HG03025 (cell line): Measurements from ENCODE around the gene TFRC.
"Not testable (repeated sequence)": the region's sequence is repeated elsewhere in the genome, so short reads cannot be mapped to it uniquely, and the experiment has no call there.

Source experiments
- ATAC-seq: cut with Tn5 transposase; IDR thresholded peaks from one replicate; pipeline ENCODE4 v1.9.1; 2021; ENCODE audit warnings: mild to moderate bottlenecking, moderate library complexity; ENCODE audit not compliant: unreplicated experiment, low FRiP score

The TFRC gene

DNA sequence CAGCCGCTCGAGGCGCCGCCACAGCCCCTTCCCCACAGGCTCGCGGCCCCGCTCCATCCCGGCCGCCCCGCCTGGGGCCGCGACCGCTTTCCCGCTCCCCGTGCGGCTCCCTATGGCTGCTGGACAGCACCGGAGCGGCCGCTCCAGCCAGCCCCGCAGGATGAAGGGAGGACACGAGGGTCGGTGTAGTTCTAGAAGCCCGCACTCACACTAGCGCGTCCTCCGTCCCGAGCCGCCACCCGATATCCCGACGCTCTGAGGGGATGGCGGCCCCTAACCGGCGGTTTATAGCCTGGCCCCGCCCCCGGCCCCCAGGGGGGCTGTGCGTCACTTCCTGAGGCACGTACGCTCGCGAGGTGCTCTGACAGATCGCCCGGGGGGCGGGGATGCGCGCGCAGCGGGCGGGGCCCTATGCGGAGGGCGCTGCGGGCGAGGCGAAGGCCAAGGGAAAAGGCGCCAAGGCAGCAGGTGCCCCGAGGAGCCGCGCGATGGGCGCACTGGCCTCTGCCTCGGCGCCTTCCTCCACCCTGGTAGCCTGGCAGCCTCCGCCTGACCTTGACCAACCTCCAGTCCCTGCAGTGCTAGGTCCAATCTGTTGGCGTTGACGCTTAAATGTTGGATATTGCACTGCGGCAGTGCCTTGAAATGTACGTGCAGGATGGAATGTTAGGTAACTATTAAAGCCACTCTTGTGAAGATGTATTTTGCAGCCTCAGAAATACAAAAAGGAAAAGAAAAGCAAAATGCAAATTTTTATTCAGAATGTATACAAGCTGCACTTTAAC lies at the start of gene TFRC:
Gene TFRC (minus strand): TSS at position 257 of the 785 bp plus-strand sequence. CDS start 4,991 bp downstream, outside the sequence.
- peak; percentile 80 for ATAC-seq

GRCh38 chr3:196128172-196128843 lies 46.4 kb upstream of the TFRC start:
- ATAC-seq = no peak

DNA sequence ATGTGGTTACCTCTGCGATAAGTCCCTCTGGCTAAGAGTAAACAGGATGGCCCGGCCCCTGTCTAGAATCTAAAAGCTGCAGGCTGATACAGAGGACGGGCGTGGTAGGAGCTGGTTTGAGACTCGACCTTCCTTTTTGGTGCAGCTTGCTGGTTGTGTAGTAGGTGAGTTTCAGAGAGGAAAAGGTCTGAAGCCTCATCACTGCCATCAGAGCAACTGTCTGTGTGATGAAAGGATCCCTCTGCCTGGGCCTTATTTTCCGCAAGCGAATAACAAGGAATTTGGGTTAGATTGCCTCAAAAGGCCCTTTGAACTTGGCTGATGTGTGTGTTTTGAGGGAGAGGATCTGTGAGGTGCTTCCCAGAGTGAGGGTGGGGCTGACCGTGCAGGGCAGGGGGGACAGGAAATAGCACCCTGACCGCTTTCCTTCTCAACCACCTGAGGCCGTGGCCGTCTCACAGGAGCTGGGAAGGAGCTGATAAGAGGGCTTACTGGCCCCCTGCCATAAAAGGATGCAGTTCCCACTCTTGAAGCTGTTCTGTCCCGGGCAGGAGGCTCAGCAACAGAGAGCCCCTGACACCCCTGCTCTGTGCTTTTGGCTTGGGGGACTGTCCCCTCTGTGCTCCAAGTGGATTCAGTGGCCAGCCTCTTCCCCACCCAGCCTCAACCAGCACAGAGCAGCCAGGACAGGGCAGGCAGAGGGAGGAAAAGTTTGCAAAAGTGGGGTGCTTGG lies 45.6 kb upstream of the TFRC start:
- no peak for ATAC-seq

DNA sequence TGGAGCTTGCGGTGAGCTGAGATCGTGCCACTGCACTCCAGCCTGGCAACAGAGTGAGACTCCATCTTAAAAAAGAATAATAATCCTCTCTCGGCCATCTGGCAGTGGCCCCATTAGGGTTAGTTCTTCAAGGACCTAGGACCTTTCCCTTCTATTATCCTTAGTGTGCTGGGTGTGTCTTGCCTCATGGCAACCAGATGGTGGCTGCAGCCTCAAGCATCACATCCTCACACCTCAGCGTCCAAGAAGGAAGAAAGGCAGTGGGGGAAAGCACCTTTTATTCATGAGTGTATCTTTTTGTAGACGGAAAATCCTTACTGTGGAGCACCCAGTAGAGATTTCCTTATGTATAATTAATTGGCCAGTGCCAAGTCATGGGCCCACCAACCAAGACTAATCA lies 42.7 kb upstream of the TFRC start:
- no peak for ATAC-seq

GRCh38 chr3:196122688-196123046 lies 40.8 kb upstream of the TFRC start:
- no peak for ATAC-seq

GRCh38 chr3:196122021-196122687 lies 40.3 kb upstream of the TFRC start:
- no peak for ATAC-seq

GRCh38 chr3:196121066-196121465 lies 39.2 kb upstream of the TFRC start:
- ATAC-seq = no peak

GRCh38 chr3:196120291-196120951 lies 38.5 kb upstream of the TFRC start:
- no peak for ATAC-seq

DNA sequence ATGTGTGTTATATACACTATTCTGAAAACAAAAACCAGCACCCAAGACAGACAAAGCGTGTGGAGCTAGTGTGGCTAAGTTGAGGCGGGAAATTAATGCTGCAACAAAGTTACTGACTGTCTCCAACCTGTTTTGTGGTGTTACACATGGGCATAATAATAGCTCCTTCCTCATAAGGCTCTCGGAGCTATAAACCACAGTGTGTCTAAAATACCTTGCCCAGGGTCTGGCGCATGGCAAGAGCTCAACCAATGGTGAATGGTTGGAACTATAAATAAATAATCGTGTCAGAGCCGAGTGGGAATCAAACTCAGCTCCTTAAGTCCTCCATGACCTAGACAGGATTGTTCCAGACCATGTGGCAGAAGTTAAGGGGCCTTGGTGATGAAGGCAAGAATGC lies 35.9 kb upstream of the TFRC start:
- ATAC-seq = no peak

DNA sequence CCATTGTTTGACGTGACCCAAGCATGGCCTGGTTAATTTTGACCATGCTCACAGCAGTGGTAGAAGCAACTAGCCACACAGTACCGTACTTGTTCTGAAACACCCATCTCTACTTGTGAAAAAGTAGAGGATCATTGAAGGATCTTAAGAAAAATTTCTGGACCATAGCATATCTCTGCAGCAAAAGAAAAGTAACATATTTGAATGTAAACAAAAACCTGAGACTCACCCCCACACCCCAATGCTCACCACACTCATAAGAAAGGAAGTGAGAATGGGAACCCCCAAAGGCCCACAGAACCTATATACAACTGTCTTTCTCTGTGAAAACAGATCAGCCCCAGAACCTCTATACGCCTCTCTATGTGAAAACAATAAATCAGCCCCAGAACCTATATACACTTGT lies 33.8 kb upstream of the TFRC start:
- peak; percentile 78 for ATAC-seq

DNA sequence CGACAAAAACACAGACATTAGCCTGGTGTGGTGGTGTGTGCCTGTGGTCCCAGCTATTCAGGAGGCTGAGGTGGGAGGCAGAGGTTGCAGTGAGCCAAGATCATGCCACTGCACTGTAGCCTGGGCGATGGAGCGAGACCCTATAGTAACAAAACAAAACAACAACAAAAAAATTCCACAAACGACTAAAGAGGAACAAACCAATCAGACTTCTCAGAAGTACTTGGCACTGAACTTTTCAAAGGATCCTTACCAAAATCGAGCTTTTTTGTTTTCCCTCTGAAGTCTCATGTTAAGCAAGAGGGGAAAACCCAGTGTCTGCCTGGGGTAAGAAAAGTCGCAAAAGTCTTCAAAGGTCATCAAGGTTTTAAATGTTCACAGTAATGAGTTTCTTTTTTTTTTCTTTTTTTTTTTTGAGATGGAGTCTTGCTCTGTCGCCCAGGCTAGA lies 30.1 kb upstream of the TFRC start:
- ATAC-seq = no peak

DNA sequence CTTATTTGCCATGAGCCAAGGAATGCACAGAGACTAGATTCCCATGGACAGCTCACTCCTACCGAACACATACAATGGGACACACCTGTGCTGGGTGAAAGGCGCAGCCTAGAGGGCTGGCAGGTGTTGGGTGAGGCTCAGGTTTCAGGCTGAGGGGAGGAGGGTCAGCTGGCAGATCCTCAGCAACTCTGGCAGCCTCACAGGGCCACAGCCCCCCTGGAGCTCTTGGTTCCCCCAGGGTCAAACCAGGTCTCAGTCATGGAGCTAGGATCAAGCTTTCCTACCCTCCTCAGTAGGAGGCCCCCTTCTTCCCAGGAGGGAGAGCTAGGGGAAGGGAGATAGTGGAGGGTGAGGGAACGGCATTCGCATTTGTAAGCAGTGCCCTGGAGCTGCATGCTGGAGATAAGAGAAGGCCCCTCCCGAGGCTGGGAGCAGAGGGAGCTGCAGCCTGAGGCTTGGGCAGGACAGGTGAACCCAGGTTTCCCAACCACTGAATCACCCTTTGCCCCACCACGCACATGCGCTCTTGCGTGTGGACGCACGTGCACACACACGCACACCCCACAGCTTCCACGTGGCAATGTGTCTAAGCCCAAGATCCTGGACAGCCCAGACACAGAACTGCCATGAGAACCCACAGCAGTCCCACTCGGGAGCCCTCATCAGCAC lies 26.3 kb upstream of the TFRC start:
- no peak for ATAC-seq

DNA sequence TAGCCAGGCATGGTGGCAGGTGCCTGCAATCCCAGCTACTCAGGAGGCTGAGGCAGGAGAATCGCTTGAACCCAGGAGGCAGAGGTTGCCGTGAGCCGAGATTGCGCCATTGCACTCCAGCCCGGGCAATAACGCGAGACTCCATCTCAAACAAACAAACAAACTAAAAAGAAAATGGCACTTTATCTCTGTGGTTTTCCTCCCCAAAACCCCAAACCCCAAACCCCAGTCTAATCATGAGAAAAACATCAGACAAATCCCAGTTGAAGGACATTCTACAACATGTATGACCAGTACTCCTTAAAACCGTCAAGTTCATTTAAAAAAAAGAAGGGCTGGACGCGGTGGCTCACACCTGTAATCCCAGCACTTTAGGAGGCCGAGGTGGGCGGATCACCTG lies 22.8 kb upstream of the TFRC start:
- not testable (repeated sequence) for ATAC-seq

DNA sequence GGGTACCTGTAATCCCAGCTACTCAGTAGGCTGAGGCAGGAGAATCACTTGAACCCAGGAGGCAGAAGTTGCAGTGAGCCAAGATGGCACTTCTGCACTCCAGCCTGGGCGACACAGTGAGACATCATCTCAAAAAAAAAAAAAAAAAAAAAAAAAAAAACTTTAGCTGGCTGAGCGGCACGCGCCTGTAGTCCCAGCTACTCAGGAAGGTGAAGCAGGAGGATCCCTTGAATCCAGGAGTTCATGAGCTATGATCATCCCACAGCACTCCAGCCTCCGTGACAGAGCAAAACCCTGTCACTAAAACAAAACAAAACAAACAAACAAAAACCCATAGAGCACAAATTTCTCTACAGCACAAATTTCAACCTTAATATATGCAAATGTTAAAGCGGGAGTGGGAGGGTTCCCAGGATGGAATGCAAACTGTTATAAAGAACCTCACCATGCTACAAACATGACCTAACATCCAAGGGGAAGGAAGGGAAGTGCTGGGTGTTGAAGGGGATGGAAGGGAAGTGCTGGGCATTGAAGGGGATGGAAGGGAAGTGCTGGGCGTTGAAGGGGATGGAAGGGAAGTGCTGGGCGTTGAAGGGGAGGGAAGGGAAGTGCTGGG lies 16.6 kb upstream of the TFRC start:
- ATAC-seq = not testable (repeated sequence)

DNA sequence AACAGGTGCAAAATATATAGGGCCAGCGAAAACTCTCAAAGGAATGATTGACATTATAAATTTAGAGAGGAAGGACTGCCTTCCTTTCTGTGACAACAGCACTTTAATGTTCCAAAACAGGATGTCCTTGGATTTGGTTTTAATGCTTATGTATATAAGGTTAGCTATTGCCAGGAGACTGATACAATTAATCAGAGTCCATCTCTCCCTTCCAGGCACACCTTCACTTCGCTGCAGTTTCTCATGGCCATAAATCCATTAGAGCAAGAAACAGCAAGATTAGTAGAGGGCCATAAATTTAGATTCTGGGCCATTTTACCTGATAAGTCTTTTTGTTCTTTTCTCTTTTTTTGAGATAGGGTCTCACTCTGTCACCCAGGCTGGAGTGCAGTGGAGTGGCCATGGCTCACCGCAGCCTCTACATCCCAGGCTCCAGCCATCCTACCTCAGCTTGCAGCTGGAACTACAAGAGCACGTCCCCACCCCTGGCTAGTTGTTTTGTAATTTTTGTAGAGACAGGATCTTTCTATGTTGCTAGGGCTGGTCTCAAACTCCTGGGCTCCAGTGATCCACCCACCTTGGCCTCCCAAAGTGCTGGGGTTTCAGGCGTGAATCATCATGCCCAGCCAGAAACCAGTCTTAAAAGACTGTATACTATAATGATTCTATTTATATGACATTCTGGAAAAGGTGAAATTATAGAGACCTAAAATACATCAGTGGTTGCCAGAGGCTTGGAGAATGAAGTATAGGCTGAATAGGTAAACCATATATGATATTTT lies 15.7 kb upstream of the TFRC start:
- no peak for ATAC-seq

DNA sequence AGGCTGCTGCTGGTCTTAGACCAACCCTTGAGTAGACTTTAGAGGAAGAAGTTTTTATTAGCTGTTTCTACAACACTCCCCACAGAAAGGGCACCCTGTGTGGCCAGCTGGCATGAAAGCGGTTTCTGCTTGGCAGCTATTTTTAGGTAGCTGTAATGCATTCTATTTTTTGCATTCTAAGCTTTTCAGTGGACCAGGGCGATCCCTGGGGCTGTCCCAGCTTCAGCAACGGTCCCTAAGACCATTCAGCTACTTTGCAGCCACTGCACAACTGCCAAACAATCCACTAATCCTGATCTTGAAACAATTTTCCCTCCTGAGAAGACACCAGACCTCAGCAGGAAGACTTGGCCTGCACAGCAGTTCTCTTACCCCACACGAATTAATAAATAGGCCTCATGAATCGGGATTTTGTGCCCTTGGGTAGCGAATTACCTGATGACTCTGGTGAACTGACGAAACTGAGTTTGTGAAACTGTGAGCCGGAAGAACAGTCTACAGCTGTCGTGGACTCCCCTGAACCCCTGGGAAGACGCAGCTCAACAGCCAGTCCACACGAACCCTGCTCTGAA lies 14.6 kb upstream of the TFRC start:
- peak; percentile 68 for ATAC-seq

DNA sequence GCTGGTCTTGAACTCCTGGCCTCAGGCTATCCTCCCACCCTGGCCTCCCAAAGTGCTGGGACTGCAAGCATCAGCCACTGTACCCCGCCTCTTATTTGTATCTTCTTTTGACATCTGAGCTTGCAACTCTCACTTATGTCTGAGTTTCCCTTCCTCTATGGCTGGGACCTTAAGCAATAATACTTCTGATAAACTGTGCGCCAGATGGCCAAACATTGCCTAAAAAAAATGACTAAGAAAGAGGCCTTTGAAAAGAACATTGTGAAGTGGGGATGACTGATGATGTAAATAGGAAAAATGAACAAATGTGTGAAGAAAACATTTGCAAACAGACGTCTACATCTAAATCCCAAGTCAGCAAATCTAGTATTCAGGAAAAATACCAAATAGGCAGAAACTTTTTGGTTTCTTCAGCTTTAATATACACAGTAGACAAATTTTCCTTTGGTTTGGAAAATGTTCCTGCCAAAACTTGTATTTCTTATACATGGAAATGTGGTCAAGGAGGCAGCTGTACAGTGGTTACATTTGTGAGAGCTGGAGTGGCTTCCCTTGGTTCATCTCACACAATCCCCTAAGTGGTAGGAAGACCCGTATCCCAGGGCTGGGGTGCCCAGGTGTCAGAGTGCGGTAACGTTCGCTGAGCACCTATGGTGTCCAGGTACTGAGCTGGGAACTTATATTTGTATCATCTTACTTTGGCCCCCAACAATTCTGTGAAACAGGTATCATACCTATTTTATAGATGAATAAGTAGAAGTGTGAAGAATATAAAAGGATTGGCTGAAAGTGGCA lies 11.6 kb upstream of the TFRC start:
- ATAC-seq = no peak
